Neural cell (in vitro differentiated cells): ENCODE results near the gene PLCB1. TPM values are rescaled to one million over a fixed set of nuclear protein-coding genes. Genes with fewer than 3 reads are reported as not detected.

Source experiments
- H2AFZ ChIP-seq: fragments of 200-600, 300-800 bp; sonication (generic), shearing (Covaris generic); 2 replicates; pipeline ENCODE4 v1.6.0; 2014; ENCODE audit warnings: low read depth, mild to moderate bottlenecking, antibody characterized with exemption, low read length, moderate library complexity
- H3F3A ChIP-seq: fragments of 200-600 bp; shearing (Covaris generic); 2 replicates; pipeline ENCODE4 v1.6.1; 2016; ENCODE audit warnings: mild to moderate bottlenecking, moderate library complexity, mixed read lengths, antibody characterized with exemption, low read length; ENCODE audit not compliant: insufficient read depth, poor library complexity, severe bottlenecking
- H3K27ac ChIP-seq: fragments of 200-600, 300-800 bp; sonication (generic), shearing (Covaris generic); 2 replicates; pipeline ENCODE4 v1.5.1; 2014; ENCODE audit warnings: mild to moderate bottlenecking, low read length, moderate library complexity
- H3K27me3 ChIP-seq: fragments of 300-800, 200-600 bp; sonication (generic), shearing (Covaris generic); 2 replicates; pipeline ENCODE4 v1.6.0; 2014; ENCODE audit warnings: mild to moderate bottlenecking, low read depth, low read length, moderate library complexity; ENCODE audit not compliant: insufficient read depth
- H3K36me3 ChIP-seq: fragments of 300-800, 200-600 bp; sonication (generic), shearing (Covaris generic); 2 replicates; pipeline ENCODE4 v1.5.1; 2014; ENCODE audit warnings: mild to moderate bottlenecking, antibody characterized with exemption, low read length, moderate library complexity; ENCODE audit not compliant: insufficient read depth
- H3K4me2 ChIP-seq: fragments of 300-800, 200-600 bp; sonication (generic), shearing (Covaris generic); 2 replicates; pipeline ENCODE4 v1.6.0; 2014; ENCODE audit warnings: mild to moderate bottlenecking, low read length
- H3K4me3 ChIP-seq: fragments of 300-800, 200-600 bp; sonication (generic), shearing (Covaris generic); 2 replicates; pipeline ENCODE4 v1.5.1; 2014; ENCODE audit warnings: mild to moderate bottlenecking, low read length, moderate library complexity
- H3K79me2 ChIP-seq: fragments of 200-600 bp; shearing (Covaris generic); replicated peaks from 2 replicates; pipeline ENCODE4 v1.6.0; 2014; ENCODE audit warnings: mild to moderate bottlenecking, low read length, moderate library complexity; ENCODE audit not compliant: insufficient read depth
- H3K9ac ChIP-seq: fragments of 300-800, 200-600 bp; sonication (generic), shearing (Covaris generic); 2 replicates; pipeline ENCODE4 v1.6.1; 2016; ENCODE audit warnings: mild to moderate bottlenecking, low read length, mixed read lengths
- H3K9me2 ChIP-seq: fragments of 200-600 bp; shearing (Covaris generic); 2 replicates; pipeline ENCODE4 v1.6.1; 2016; ENCODE audit warnings: mild to moderate bottlenecking, low read length, mixed read lengths; ENCODE audit not compliant: insufficient read depth
- H3K9me3 ChIP-seq: fragments of 200-600, 300-800 bp; sonication (generic), shearing (Covaris generic); 2 replicates; pipeline ENCODE4 v1.6.1; 2016; ENCODE audit warnings: mild to moderate bottlenecking, mixed run types, low read length, moderate library complexity, mixed read lengths
- H4K20me1 ChIP-seq: fragments of 200-600 bp; shearing (Covaris generic); 2 replicates; pipeline ENCODE4 v1.6.1; 2016; ENCODE audit warnings: mild to moderate bottlenecking, mixed run types; ENCODE audit not compliant: insufficient read depth
- EZH2 ChIP-seq: fragments of 200-600, 300-800 bp; shearing (Covaris generic), sonication (generic); IDR thresholded peaks from 2 replicates; pipeline ENCODE4 v1.6.1; 2014; ENCODE audit warnings: antibody characterized with exemption, low read length, borderline replicate concordance, mild to moderate bottlenecking; ENCODE audit not compliant: insufficient read depth, poor library complexity, severe bottlenecking
- MXI1 ChIP-seq: fragments of 450-650 bp; conservative IDR thresholded peaks from 2 replicates; pipeline ENCODE4 v1.6.1; 2014; ENCODE audit warnings: antibody characterized with exemption, mild to moderate bottlenecking; ENCODE audit not compliant: poor library complexity, severe bottlenecking
- POLR2AphosphoS5 ChIP-seq: IDR thresholded peaks from 2 replicates; pipeline ENCODE4 v1.6.1; 2012
- RAD21 ChIP-seq: fragments of 450-650 bp; conservative IDR thresholded peaks from 2 replicates; pipeline ENCODE4 v1.6.1; 2014; ENCODE audit warnings: antibody characterized with exemption, mild to moderate bottlenecking, moderate library complexity
- REST ChIP-seq: IDR thresholded peaks from 2 replicates; pipeline ENCODE4 v1.6.1; 2012; ENCODE audit warnings: borderline replicate concordance
- SMC3 ChIP-seq: fragments of 450-650 bp; conservative IDR thresholded peaks from 2 replicates; pipeline ENCODE4 v1.6.1; 2014; ENCODE audit warnings: antibody characterized with exemption, mild to moderate bottlenecking, moderate library complexity; ENCODE audit not compliant: poor library complexity
- TAF1 ChIP-seq: IDR thresholded peaks from 2 replicates; pipeline ENCODE4 v1.6.1; 2012; ENCODE audit warnings: low read depth
- polyA plus RNA-seq: library from polyadenylated mRNA; depleted of rRNA; stranded (reverse); fragments of >200 nt; gene quantifications from 2 replicates; pipeline ENCODE4 v1.2.3, GENCODE V29; 2014
- TF ChIP-seq, protein P1 (sequence below): fragments of 450-650 bp; IDR thresholded peaks from 2 replicates; pipeline ENCODE4 v1.5.1; 2014; ENCODE audit warnings: antibody characterized with exemption, mild to moderate bottlenecking, moderate library complexity; ENCODE audit not compliant: poor library complexity, severe bottlenecking

The PLCB1 gene
- polyA plus RNA-seq, 1 donor from 2014 or later: 11.4 TPM

- H2AFZ ChIP-seq: no peak overlapping the region
- H3K4me3 ChIP-seq: no peak overlapping the region
- H3K4me2 ChIP-seq: no peak overlapping the region
- no peaks in the 10 kb centered on the region for H3K9me3 ChIP-seq
- H3K36me3 ChIP-seq: no peaks in the 10 kb centered on the region
- no peaks in the 10 kb centered on the region for H3K27me3 ChIP-seq
- H3K79me2 ChIP-seq: no peaks in the 10 kb centered on the region
- no peaks in the 10 kb centered on the region for H4K20me1 ChIP-seq
- no peak overlapping the region for H3K27ac ChIP-seq
- TF ChIP-seq, protein P1, sequence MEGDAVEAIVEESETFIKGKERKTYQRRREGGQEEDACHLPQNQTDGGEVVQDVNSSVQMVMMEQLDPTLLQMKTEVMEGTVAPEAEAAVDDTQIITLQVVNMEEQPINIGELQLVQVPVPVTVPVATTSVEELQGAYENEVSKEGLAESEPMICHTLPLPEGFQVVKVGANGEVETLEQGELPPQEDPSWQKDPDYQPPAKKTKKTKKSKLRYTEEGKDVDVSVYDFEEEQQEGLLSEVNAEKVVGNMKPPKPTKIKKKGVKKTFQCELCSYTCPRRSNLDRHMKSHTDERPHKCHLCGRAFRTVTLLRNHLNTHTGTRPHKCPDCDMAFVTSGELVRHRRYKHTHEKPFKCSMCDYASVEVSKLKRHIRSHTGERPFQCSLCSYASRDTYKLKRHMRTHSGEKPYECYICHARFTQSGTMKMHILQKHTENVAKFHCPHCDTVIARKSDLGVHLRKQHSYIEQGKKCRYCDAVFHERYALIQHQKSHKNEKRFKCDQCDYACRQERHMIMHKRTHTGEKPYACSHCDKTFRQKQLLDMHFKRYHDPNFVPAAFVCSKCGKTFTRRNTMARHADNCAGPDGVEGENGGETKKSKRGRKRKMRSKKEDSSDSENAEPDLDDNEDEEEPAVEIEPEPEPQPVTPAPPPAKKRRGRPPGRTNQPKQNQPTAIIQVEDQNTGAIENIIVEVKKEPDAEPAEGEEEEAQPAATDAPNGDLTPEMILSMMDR: no peak
- no peaks in the 10 kb centered on the region for H3K9me2 ChIP-seq
- no peak overlapping the region for H3K9ac ChIP-seq
- H3F3A ChIP-seq: no peaks in the 10 kb centered on the region
These were observed 642.3 kb downstream of the PLCB1 start for GRCh38 chr20:8774412-8774811.

DNA sequence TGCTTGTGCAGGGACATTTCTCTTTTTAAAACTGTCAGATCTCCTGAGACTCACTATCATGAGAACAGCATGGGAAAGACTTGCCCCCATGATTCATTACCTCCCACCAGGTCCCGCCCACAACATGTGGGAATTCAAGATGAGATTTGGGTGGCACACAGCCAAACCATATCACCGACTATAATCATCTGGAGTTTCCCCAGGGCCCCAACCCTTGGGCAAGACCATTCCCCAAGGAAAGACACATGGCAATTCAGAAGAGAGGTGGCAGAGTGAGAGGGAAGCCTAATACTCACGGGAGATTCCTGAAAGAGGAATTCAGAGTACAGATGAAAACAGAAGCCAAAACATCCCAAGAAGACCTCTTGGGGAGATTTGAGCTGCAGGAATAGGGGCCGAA lies 645.8 kb downstream of the PLCB1 start:
- H3K9ac ChIP-seq: no peak overlapping the region
- no peaks in the 10 kb centered on the region for H3K36me3 ChIP-seq
- no peak overlapping the region for H3K27ac ChIP-seq
- no peaks in the 10 kb centered on the region for H4K20me1 ChIP-seq
- H3K9me2 ChIP-seq: no peaks in the 10 kb centered on the region
- no peaks in the 10 kb centered on the region for H3F3A ChIP-seq
- H2AFZ ChIP-seq: no peak overlapping the region
- H3K79me2 ChIP-seq: no peaks in the 10 kb centered on the region
- no peaks in the 10 kb centered on the region for H3K9me3 ChIP-seq
- no peaks in the 10 kb centered on the region for H3K27me3 ChIP-seq
- H3K4me3 ChIP-seq: no peak overlapping the region
- no peak overlapping the region for H3K4me2 ChIP-seq
- TF ChIP-seq RAD21 (no peak), REST (no peak), SMC3 (no peak), TAF1 (no peak), EZH2 (no peak), POLR2AphosphoS5 (no peak)
- TF ChIP-seq, protein P1: no peak

DNA sequence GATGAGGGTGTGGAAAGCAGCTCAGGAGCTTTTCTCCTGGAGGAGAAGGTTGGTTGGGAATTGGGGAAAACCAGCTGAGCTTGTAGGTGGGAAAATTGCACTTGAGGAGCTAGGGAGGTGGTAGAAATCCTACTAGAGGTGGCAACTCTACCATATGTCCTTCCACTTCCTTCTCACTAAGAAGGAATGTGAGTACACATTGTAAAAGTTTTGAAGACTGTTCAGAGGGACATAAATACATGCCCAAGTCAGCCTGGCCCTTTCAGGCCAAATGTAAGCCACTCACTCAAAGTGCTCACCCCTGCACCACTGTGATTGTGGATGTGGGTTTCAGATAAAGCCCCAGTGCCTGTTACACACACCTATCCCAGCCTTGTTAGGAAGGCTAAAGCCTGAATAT lies 646.3 kb downstream of the PLCB1 start:
- Histone ChIP-seq H3K9me3 (no peaks in the 10 kb centered on the region), H3K4me3 (no peak overlapping the region), H3K27ac (no peak overlapping the region), H3K36me3 (no peaks in the 10 kb centered on the region), H3K79me2 (no peaks in the 10 kb centered on the region), H2AFZ (no peak overlapping the region), H4K20me1 (no peaks in the 10 kb centered on the region), H3K9me2 (no peaks in the 10 kb centered on the region), H3K4me2 (no peak overlapping the region), H3K27me3 (no peaks in the 10 kb centered on the region), H3K9ac (no peak overlapping the region), H3F3A (no peaks in the 10 kb centered on the region)
- TF ChIP-seq REST (no peak), MXI1 (no peak), POLR2AphosphoS5 (no peak), TAF1 (no peak), RAD21 (no peak), SMC3 (no peak)
- TF ChIP-seq, protein P1: no peak
